ENCODE results near the gene MAPK8. TPM values are rescaled to one million over a fixed set of nuclear protein-coding genes. Genes with fewer than 3 reads are reported as not detected.
A peak's percentile ranks its signal among the peaks of the same experiment; 100 is the strongest.
"Not testable (repeated sequence)": the region's sequence is repeated elsewhere in the genome, so short reads cannot be mapped to it uniquely, and the experiment has no call there.

The MAPK8 gene
- total RNA-seq, result 92.8 TPM

- peak within 1 kb of the TSS; percentile 59 for H3K4me3 ChIP-seq (ENCODE audit: low read length)
- H3K4me1 ChIP-seq (ENCODE audit: insufficient read depth, low read length), result peaks cover 16% of the 10 kb centered on the region
- H3K9me3 ChIP-seq (ENCODE audit: low read depth, low read length), result no peaks in the 10 kb centered on the region
- H3K27me3 ChIP-seq (ENCODE audit: insufficient read depth, low read length), result no peaks in the 10 kb centered on the region
Measured at GRCh38 chr10:48306265-48306869, at the start of gene MAPK8. MAPK8 (plus strand) TSS chr10:48306677; CDS start chr10:48401661, 94,984 bp downstream.

- peaks cover 13% of the 10 kb centered on the region for H3K27me3 ChIP-seq (ENCODE audit: insufficient read depth, low read length)
- H3K9me3 ChIP-seq (ENCODE audit: low read depth, low read length), result no peaks in the 10 kb centered on the region
- no peak overlapping the region for H3K4me3 ChIP-seq (ENCODE audit: low read length)
- no peaks in the 10 kb centered on the region for H3K4me1 ChIP-seq (ENCODE audit: insufficient read depth, low read length)
Measured at GRCh38 chr10:48257407-48257961, 49.0 kb upstream of the MAPK8 start.

- Histone ChIP-seq H3K9me3 (ENCODE audit: low read depth, low read length) (no peaks in the 10 kb centered on the region), H3K27me3 (ENCODE audit: insufficient read depth, low read length) (peaks cover 13% of the 10 kb centered on the region), H3K4me3 (ENCODE audit: low read length) (no peak overlapping the region), H3K4me1 (ENCODE audit: insufficient read depth, low read length) (no peaks in the 10 kb centered on the region)
Measured at GRCh38 chr10:48258105-48258504, 48.4 kb upstream of the MAPK8 start.

GRCh38 chr10:48266528-48266927 is 39.9 kb upstream of the MAPK8 start:
- Histone ChIP-seq H3K4me3 (ENCODE audit: low read length) (no peak overlapping the region), H3K9me3 (ENCODE audit: low read depth, low read length) (no peaks in the 10 kb centered on the region), H3K27me3 (ENCODE audit: insufficient read depth, low read length) (no peaks in the 10 kb centered on the region), H3K4me1 (ENCODE audit: insufficient read depth, low read length) (no peaks in the 10 kb centered on the region)

GRCh38 chr10:48271047-48271730 is 35.3 kb upstream of the MAPK8 start:
- Histone ChIP-seq H3K9me3 (ENCODE audit: low read depth, low read length) (no peaks in the 10 kb centered on the region), H3K4me3 (ENCODE audit: low read length) (no peak overlapping the region), H3K27me3 (ENCODE audit: insufficient read depth, low read length) (no peaks in the 10 kb centered on the region), H3K4me1 (ENCODE audit: insufficient read depth, low read length) (no peaks in the 10 kb centered on the region)

- H3K4me1 ChIP-seq (ENCODE audit: insufficient read depth, low read length), result no peaks in the 10 kb centered on the region
- H3K27me3 ChIP-seq (ENCODE audit: insufficient read depth, low read length), result no peaks in the 10 kb centered on the region
- no peaks in the 10 kb centered on the region for H3K9me3 ChIP-seq (ENCODE audit: low read depth, low read length)
- H3K4me3 ChIP-seq (ENCODE audit: low read length), result no peak overlapping the region
Measured at GRCh38 chr10:48272682-48273081, 33.8 kb upstream of the MAPK8 start.

GRCh38 chr10:48273741-48274140 is 32.7 kb upstream of the MAPK8 start:
- no peaks in the 10 kb centered on the region for H3K27me3 ChIP-seq (ENCODE audit: insufficient read depth, low read length)

GRCh38 chr10:48274636-48275035 is 31.8 kb upstream of the MAPK8 start, which contains the start of gene FRMPD2:
FRMPD2 (minus strand) TSS chr10:48274696; CDS start chr10:48274567, 129 bp downstream.
- Histone ChIP-seq H3K27me3 (ENCODE audit: insufficient read depth, low read length) (no peaks in the 10 kb centered on the region), H3K4me3 (ENCODE audit: low read length) (no peak within 1 kb of the TSS), H3K4me1 (ENCODE audit: insufficient read depth, low read length) (no peaks in the 10 kb centered on the region), H3K9me3 (ENCODE audit: low read depth, low read length) (no peaks in the 10 kb centered on the region)

More at GRCh38 chr10:48273741-48274140, 32.7 kb upstream of the MAPK8 start:
- Histone ChIP-seq H3K9me3 (ENCODE audit: low read depth, low read length) (no peaks in the 10 kb centered on the region), H3K4me1 (ENCODE audit: insufficient read depth, low read length) (no peaks in the 10 kb centered on the region), H3K4me3 (ENCODE audit: low read length) (no peak overlapping the region)

GRCh38 chr10:48277093-48277492 is 29.4 kb upstream of the MAPK8 start:
- Histone ChIP-seq H3K4me1 (ENCODE audit: insufficient read depth, low read length) (no peaks in the 10 kb centered on the region), H3K4me3 (ENCODE audit: low read length) (no peak overlapping the region), H3K9me3 (ENCODE audit: low read depth, low read length) (no peaks in the 10 kb centered on the region), H3K27me3 (ENCODE audit: insufficient read depth, low read length) (no peaks in the 10 kb centered on the region)

GRCh38 chr10:48279081-48279751 is 27.3 kb upstream of the MAPK8 start:
- Histone ChIP-seq H3K27me3 (ENCODE audit: insufficient read depth, low read length) (no peaks in the 10 kb centered on the region), H3K4me1 (ENCODE audit: insufficient read depth, low read length) (no peaks in the 10 kb centered on the region), H3K9me3 (ENCODE audit: low read depth, low read length) (no peaks in the 10 kb centered on the region), H3K4me3 (ENCODE audit: low read length) (no peak overlapping the region)

GRCh38 chr10:48281697-48282096 is 24.8 kb upstream of the MAPK8 start:
- H3K4me3 ChIP-seq (ENCODE audit: low read length); H3K4me1 ChIP-seq (ENCODE audit: insufficient read depth, low read length); H3K9me3 ChIP-seq (ENCODE audit: low read depth, low read length); H3K27me3 ChIP-seq (ENCODE audit: insufficient read depth, low read length): not testable (repeated sequence)

GRCh38 chr10:48282829-48283228 is 23.6 kb upstream of the MAPK8 start:
- Histone ChIP-seq H3K27me3 (ENCODE audit: insufficient read depth, low read length) (no peaks in the 10 kb centered on the region), H3K4me3 (ENCODE audit: low read length) (no peak overlapping the region), H3K9me3 (ENCODE audit: low read depth, low read length) (no peaks in the 10 kb centered on the region), H3K4me1 (ENCODE audit: insufficient read depth, low read length) (no peaks in the 10 kb centered on the region)

- Histone ChIP-seq H3K4me3 (ENCODE audit: low read length) (no peak overlapping the region), H3K27me3 (ENCODE audit: insufficient read depth, low read length) (no peaks in the 10 kb centered on the region), H3K4me1 (ENCODE audit: insufficient read depth, low read length) (no peaks in the 10 kb centered on the region), H3K9me3 (ENCODE audit: low read depth, low read length) (no peaks in the 10 kb centered on the region)
Measured at GRCh38 chr10:48284002-48284546, 22.4 kb upstream of the MAPK8 start.

GRCh38 chr10:48284811-48285210 is 21.7 kb upstream of the MAPK8 start:
- H3K27me3 ChIP-seq (ENCODE audit: insufficient read depth, low read length), result no peaks in the 10 kb centered on the region
- no peaks in the 10 kb centered on the region for H3K9me3 ChIP-seq (ENCODE audit: low read depth, low read length)
- H3K4me1 ChIP-seq (ENCODE audit: insufficient read depth, low read length), result peaks cover 4% of the 10 kb centered on the region
- H3K4me3 ChIP-seq (ENCODE audit: low read length), result no peak overlapping the region

GRCh38 chr10:48285710-48286109 is 20.8 kb upstream of the MAPK8 start:
- H3K4me1 ChIP-seq (ENCODE audit: insufficient read depth, low read length), result peaks cover 6% of the 10 kb centered on the region
- H3K27me3 ChIP-seq (ENCODE audit: insufficient read depth, low read length), result no peaks in the 10 kb centered on the region

More at GRCh38 chr10:48285710-48286109, 20.8 kb upstream of the MAPK8 start:
- Histone ChIP-seq H3K4me3 (ENCODE audit: low read length) (no peak overlapping the region), H3K9me3 (ENCODE audit: low read depth, low read length) (no peaks in the 10 kb centered on the region)

All from mononuclear cell (primary cell).